Measurements from ENCODE around the gene TMEM87A.

DNA sequence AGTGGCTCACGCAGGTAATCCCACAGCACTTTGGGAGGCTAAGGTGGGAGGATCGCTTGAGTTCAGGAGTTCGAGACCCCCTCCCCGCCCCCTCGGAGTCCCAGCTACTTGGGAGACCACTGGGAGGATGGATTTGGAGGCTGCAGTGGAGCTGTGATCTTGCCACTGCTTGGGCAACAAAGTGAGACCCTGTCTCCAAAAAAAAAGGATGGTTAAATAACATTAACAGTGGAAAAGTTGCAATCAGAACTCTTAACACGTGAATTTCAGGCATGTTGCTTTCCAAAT, 1.4 kb upstream of the TMEM87A start:
- TF ChIP-seq, protein P1, sequence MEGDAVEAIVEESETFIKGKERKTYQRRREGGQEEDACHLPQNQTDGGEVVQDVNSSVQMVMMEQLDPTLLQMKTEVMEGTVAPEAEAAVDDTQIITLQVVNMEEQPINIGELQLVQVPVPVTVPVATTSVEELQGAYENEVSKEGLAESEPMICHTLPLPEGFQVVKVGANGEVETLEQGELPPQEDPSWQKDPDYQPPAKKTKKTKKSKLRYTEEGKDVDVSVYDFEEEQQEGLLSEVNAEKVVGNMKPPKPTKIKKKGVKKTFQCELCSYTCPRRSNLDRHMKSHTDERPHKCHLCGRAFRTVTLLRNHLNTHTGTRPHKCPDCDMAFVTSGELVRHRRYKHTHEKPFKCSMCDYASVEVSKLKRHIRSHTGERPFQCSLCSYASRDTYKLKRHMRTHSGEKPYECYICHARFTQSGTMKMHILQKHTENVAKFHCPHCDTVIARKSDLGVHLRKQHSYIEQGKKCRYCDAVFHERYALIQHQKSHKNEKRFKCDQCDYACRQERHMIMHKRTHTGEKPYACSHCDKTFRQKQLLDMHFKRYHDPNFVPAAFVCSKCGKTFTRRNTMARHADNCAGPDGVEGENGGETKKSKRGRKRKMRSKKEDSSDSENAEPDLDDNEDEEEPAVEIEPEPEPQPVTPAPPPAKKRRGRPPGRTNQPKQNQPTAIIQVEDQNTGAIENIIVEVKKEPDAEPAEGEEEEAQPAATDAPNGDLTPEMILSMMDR (IDR thresholded peaks at IDR 0.05): no peak
- TF ChIP-seq POLR2A (IDR thresholded peaks at IDR 0.05): no peak
- no peak for TF ChIP-seq EP300 (IDR thresholded peaks at IDR 0.05)

All from ovary (tissue), 3 donors.